HEK293 (cell line): ENCODE data around the gene ITGA8.
"Not testable (repeated sequence)": the region's sequence is repeated elsewhere in the genome, so short reads cannot be mapped to it uniquely, and the experiment has no call there.

Experiments
- CTCF ChIA-PET: fragments of 350-600 bp; formaldehyde crosslinking; extraction: SDS; loops from one replicate; lab custom pipeline; 2021; ENCODE audit warnings: antibody characterized with exemption; lab: Yijun Ruan, JAX
- POLR2A ChIA-PET: fragments of 300-600 bp; formaldehyde crosslinking; extraction: SDS; loops from one replicate; lab custom pipeline; 2020; ENCODE audit warnings: antibody characterized with exemption, inconsistent platforms; lab: Yijun Ruan, JAX
- H3K27ac ChIP-seq: fragments of 200-500 bp; sonication (Bioruptor generic); 2 replicates; pipeline ENCODE4 v1.5.1; 2014; ENCODE audit warnings: low read depth, low read length, control low read depth, inconsistent platforms; ENCODE audit errors: extremely low read depth
- H3K36me3 ChIP-seq, 2 experiments: fragments of 200-500 bp in 1 of 2; sonication (Bioruptor generic) in 1 of 2; 1 replicate in 1 of 2; 2 replicates in 1 of 2; pipeline ENCODE4 v1.5.1; 2014 to 2017; ENCODE audit warnings: inconsistent platforms in 2 of 2, low read length in 2 of 2; ENCODE audit not compliant: control insufficient read depth in 2 of 2, insufficient read depth in 1 of 2
- H3K4me1 ChIP-seq: fragments of 200-500 bp; sonication (Bioruptor generic); 2 replicates; pipeline ENCODE4 v1.5.1; 2014; ENCODE audit warnings: mild to moderate bottlenecking, low read length, inconsistent platforms; ENCODE audit not compliant: control insufficient read depth, insufficient read depth
- H3K4me3 ChIP-seq: 2 replicates; pipeline ENCODE4 v1.5.1; 2011; ENCODE audit warnings: low read depth, mild to moderate bottlenecking, control low read depth, low read length, moderate library complexity
- H3K9me3 ChIP-seq: fragments of 200-500 bp; sonication (Bioruptor generic); 2 replicates; pipeline ENCODE4 v1.5.1; 2014; ENCODE audit warnings: low read depth, low read length, inconsistent platforms; ENCODE audit not compliant: control insufficient read depth, insufficient read depth
- MEIS1 ChIP-seq: sonication (generic); formaldehyde crosslinking; IDR thresholded peaks from 2 replicates; pipeline ENCODE4 v1.8.1; 2022; ENCODE audit warnings: missing genetic modification reagents, mild to moderate bottlenecking, borderline replicate concordance
- PRDM1 ChIP-seq: fragments of 450-650 bp; formaldehyde crosslinking; IDR thresholded peaks from 2 replicates; pipeline ENCODE4; 2016; ENCODE audit warnings: missing biosample characterization, missing genetic modification characterization
- RBAK ChIP-seq: fragments of 450-650 bp; formaldehyde crosslinking; IDR thresholded peaks from 2 replicates; pipeline ENCODE4 v1.5.1; 2016; ENCODE audit warnings: missing biosample characterization, missing genetic modification characterization
- ZBTB48 ChIP-seq: fragments of 450-650 bp; formaldehyde crosslinking; IDR thresholded peaks from 2 replicates; pipeline ENCODE4 v1.5.1; 2016; ENCODE audit warnings: missing biosample characterization, missing genetic modification characterization
- ZNF114 ChIP-seq: fragments of 450-650 bp; formaldehyde crosslinking; IDR thresholded peaks from 2 replicates; pipeline ENCODE4 v1.5.0; 2017; ENCODE audit warnings: missing biosample characterization, missing genetic modification characterization
- ZNF169 ChIP-seq: fragments of 450-650 bp; formaldehyde crosslinking; IDR thresholded peaks from 2 replicates; pipeline ENCODE4 v1.5.1; 2016; ENCODE audit warnings: missing biosample characterization, missing genetic modification characterization
- ZNF184 ChIP-seq: fragments of 450-650 bp; IDR thresholded peaks from 2 replicates; pipeline ENCODE4 v1.5.1; 2018; ENCODE audit warnings: missing biosample characterization, mild to moderate bottlenecking, missing genetic modification characterization
- ZNF214 ChIP-seq: fragments of 450-650 bp; formaldehyde crosslinking; IDR thresholded peaks from 2 replicates; pipeline ENCODE4 v1.5.1; 2017; ENCODE audit warnings: missing biosample characterization, mild to moderate bottlenecking, missing genetic modification characterization, borderline replicate concordance
- ZNF266 ChIP-seq: fragments of 450-650 bp; formaldehyde crosslinking; IDR thresholded peaks from 2 replicates; pipeline ENCODE4 v1.5.1; 2016; ENCODE audit warnings: missing biosample characterization, missing genetic modification characterization, low read depth
- ZNF274 ChIP-seq, 2 experiments: fragments of 200-500 bp in 1 of 2; fragments of 450-650 bp in 1 of 2; sonication (Bioruptor generic) in 1 of 2; formaldehyde crosslinking in 1 of 2; IDR thresholded peaks; 2 replicates each; pipeline versions ENCODE4 v1.5.1 to v1.6.1; 2014 to 2016; ENCODE audit warnings: borderline replicate concordance in 1 of 2, inconsistent platforms in 1 of 2, low read length in 1 of 2, missing biosample characterization in 1 of 2, missing genetic modification characterization in 1 of 2
- ZNF335 ChIP-seq: fragments of 450-650 bp; formaldehyde crosslinking; conservative IDR thresholded peaks from 2 replicates; pipeline ENCODE4 v1.5.1; 2016; ENCODE audit warnings: missing biosample characterization, missing genetic modification characterization
- ZNF433 ChIP-seq: fragments of 450-650 bp; formaldehyde crosslinking; IDR thresholded peaks from 2 replicates; pipeline ENCODE4 v1.5.1; 2016; ENCODE audit warnings: missing biosample characterization, missing genetic modification characterization, low read depth
- ZNF629 ChIP-seq: fragments of 450-650 bp; formaldehyde crosslinking; IDR thresholded peaks from 2 replicates; pipeline ENCODE4 v1.5.1; 2017; ENCODE audit warnings: missing biosample characterization, missing genetic modification characterization
- ZNF701 ChIP-seq: fragments of 450-650 bp; formaldehyde crosslinking; IDR thresholded peaks from 2 replicates; pipeline ENCODE4 v1.5.1; 2016; ENCODE audit warnings: missing biosample characterization, missing genetic modification characterization
- ZSCAN23 ChIP-seq: fragments of 450-650 bp; formaldehyde crosslinking; IDR thresholded peaks from 2 replicates; pipeline ENCODE4 v1.5.1; 2016; ENCODE audit warnings: missing biosample characterization, missing genetic modification characterization
- TF ChIP-seq, protein P1 (sequence below): fragments of 450-650 bp; formaldehyde crosslinking; IDR thresholded peaks from 2 replicates; pipeline ENCODE4 v1.5.1; 2016; ENCODE audit warnings: missing biosample characterization, missing genetic modification characterization
- TF ChIP-seq, protein P2 (sequence below): fragments of 450-650 bp; formaldehyde crosslinking; IDR thresholded peaks from 2 replicates; pipeline ENCODE4 v1.5.1; 2016; ENCODE audit warnings: missing biosample characterization, missing genetic modification characterization
- TF ChIP-seq, protein P3 (sequence below): fragments of 450-650 bp; formaldehyde crosslinking; IDR thresholded peaks from 2 replicates; pipeline ENCODE4 v1.5.1; 2016; ENCODE audit warnings: missing biosample characterization, missing genetic modification characterization
- TF ChIP-seq, protein P4 (sequence below): fragments of 450-650 bp; formaldehyde crosslinking; IDR thresholded peaks from 2 replicates; pipeline ENCODE4 v1.5.1; 2017; ENCODE audit warnings: missing biosample characterization, missing genetic modification characterization
- TF ChIP-seq, protein P5 (sequence below): fragments of 450-650 bp; formaldehyde crosslinking; IDR thresholded peaks from 2 replicates; pipeline ENCODE4 v1.5.1; 2016; ENCODE audit warnings: missing biosample characterization, missing genetic modification characterization
- TF ChIP-seq, protein P6 (sequence below): IDR thresholded peaks from 2 replicates; pipeline ENCODE4 v1.6.1; 2011; ENCODE audit warnings: mild to moderate bottlenecking, low read depth, low read length, borderline replicate concordance

Gene ITGA8

DNA sequence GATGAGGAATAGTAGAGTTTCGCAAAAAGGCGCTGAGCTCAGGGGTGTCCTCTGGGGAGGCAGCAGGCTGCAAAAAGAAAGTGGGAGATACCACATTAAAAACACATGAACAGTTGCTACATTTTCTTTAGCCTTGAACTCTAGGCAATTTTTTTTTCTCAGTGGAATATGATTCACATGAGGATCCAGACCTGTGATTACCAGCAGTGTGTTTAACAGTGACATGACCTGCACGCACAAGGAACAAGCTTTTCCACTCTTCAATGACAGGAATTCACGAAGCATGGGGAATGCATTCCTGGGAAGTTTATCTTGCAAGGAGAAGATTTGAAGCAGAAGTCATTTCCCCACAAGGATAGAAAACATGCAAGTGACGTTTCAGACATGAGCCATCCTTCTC, 161.6 kb downstream of the ITGA8 start:
- CTCF ChIA-PET = interaction anchor here (0.6 to 1.2 kb wide), 3 partner anchors 10 to 93 kb away, joined by 3 read pairs; no protein-coding TSS in a partner anchor

DNA sequence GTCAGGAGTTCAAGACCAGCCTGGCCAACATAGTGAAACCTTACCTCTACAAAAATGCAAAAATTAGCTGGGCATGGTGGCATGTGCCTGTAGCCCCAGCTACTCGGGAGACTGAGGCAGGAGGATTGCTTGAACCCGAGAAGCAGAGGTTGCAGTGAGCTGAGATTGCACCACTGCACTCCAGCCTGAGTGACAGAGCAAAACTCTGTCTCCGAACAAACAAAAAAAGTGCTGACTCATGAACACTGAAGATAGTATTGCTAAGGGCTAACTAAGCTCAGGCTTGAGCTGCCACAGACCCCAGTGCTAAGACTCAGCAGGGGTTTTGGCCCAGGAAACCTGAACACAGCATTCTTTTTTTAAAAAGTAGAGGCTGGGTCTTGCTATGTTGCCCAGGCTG, 162.6 kb downstream of the ITGA8 start:
- POLR2A ChIA-PET, H3K9me3 ChIP-seq, H3K36me3 ChIP-seq, H3K4me3 ChIP-seq, H3K4me1 ChIP-seq, H3K27ac ChIP-seq: not testable (repeated sequence)
- CTCF ChIA-PET = interaction anchor here (0.6 kb wide), 1 partner anchor 159 kb away, joined by 3 read pairs; no protein-coding TSS in a partner anchor

More for the DNA sequence above, 161.6 kb downstream of the ITGA8 start:
- H3K27ac ChIP-seq = no peak overlapping the region
- no peaks in the 10 kb centered on the region for H3K36me3 ChIP-seq
- no peaks in the 10 kb centered on the region for H3K9me3 ChIP-seq
- no peak overlapping the region for H3K4me3 ChIP-seq
- TF ChIP-seq ZNF701 = no peak
- no peak for TF ChIP-seq ZNF335 (tag by site-specific recombination)
- no peak for TF ChIP-seq ZBTB48 (tag by site-specific recombination)
- TF ChIP-seq ZNF266 (tag by site-specific recombination) = no peak
- TF ChIP-seq ZNF214 (tag by site-specific recombination) = no peak
- no peak for TF ChIP-seq PRDM1
- TF ChIP-seq, protein P1, sequence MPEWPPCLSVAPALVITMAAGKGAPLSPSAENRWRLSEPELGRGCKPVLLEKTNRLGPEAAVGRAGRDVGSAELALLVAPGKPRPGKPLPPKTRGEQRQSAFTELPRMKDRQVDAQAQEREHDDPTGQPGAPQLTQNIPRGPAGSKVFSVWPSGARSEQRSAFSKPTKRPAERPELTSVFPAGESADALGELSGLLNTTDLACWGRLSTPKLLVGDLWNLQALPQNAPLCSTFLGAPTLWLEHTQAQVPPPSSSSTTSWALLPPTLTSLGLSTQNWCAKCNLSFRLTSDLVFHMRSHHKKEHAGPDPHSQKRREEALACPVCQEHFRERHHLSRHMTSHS (tag by site-specific recombination) = no peak
- TF ChIP-seq, protein P2, sequence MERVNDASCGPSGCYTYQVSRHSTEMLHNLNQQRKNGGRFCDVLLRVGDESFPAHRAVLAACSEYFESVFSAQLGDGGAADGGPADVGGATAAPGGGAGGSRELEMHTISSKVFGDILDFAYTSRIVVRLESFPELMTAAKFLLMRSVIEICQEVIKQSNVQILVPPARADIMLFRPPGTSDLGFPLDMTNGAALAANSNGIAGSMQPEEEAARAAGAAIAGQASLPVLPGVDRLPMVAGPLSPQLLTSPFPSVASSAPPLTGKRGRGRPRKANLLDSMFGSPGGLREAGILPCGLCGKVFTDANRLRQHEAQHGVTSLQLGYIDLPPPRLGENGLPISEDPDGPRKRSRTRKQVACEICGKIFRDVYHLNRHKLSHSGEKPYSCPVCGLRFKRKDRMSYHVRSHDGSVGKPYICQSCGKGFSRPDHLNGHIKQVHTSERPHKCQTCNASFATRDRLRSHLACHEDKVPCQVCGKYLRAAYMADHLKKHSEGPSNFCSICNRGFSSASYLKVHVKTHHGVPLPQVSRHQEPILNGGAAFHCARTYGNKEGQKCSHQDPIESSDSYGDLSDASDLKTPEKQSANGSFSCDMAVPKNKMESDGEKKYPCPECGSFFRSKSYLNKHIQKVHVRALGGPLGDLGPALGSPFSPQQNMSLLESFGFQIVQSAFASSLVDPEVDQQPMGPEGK (tag by site-specific recombination) = no peak
- TF ChIP-seq, protein P3, sequence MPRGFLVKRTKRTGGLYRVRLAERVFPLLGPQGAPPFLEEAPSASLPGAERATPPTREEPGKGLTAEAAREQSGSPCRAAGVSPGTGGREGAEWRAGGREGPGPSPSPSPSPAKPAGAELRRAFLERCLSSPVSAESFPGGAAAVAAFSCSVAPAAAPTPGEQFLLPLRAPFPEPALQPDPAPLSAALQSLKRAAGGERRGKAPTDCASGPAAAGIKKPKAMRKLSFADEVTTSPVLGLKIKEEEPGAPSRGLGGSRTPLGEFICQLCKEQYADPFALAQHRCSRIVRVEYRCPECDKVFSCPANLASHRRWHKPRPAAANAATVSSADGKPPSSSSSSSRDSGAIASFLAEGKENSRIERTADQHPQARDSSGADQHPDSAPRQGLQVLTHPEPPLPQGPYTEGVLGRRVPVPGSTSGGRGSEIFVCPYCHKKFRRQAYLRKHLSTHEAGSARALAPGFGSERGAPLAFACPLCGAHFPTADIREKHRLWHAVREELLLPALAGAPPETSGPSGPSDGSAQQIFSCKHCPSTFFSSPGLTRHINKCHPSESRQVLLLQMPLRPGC (tag by site-specific recombination) = no peak
- TF ChIP-seq, protein P4, sequence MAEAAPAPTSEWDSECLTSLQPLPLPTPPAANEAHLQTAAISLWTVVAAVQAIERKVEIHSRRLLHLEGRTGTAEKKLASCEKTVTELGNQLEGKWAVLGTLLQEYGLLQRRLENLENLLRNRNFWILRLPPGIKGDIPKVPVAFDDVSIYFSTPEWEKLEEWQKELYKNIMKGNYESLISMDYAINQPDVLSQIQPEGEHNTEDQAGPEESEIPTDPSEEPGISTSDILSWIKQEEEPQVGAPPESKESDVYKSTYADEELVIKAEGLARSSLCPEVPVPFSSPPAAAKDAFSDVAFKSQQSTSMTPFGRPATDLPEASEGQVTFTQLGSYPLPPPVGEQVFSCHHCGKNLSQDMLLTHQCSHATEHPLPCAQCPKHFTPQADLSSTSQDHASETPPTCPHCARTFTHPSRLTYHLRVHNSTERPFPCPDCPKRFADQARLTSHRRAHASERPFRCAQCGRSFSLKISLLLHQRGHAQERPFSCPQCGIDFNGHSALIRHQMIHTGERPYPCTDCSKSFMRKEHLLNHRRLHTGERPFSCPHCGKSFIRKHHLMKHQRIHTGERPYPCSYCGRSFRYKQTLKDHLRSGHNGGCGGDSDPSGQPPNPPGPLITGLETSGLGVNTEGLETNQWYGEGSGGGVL (tag by site-specific recombination) = no peak
- TF ChIP-seq ZNF433 (tag by site-specific recombination) = no peak
- no peaks in the 10 kb centered on the region for H3K4me1 ChIP-seq
- POLR2A ChIA-PET = no interaction called here

DNA sequence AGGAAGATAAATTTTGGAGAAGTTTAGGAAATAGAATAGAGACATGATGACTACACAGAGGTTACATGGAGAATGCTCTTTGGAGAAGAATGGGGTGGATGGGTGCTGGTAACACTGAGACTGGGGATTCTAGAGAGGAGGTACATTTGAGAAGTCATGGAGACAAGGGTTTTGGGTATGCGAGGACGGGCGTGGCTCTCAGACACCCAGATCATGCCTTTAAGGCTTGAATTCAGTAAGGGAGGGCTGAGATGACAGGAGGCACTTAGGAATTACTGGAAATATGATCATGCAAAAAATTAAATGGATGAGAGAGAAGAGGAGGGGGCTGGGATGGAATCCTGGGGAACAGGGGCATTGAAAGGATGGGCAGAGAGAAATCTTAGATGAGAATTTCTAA, 168.8 kb downstream of the ITGA8 start:
- ChIA-PET CTCF (no interaction called here), POLR2A (no interaction called here)
- Histone ChIP-seq H3K27ac (no peak overlapping the region), H3K9me3 (no peaks in the 10 kb centered on the region), H3K36me3 (no peaks in the 10 kb centered on the region; a peak in 1 of 3 replicates), H3K4me1 (no peaks in the 10 kb centered on the region), H3K4me3 (no peak overlapping the region)
- TF ChIP-seq, protein P5, sequence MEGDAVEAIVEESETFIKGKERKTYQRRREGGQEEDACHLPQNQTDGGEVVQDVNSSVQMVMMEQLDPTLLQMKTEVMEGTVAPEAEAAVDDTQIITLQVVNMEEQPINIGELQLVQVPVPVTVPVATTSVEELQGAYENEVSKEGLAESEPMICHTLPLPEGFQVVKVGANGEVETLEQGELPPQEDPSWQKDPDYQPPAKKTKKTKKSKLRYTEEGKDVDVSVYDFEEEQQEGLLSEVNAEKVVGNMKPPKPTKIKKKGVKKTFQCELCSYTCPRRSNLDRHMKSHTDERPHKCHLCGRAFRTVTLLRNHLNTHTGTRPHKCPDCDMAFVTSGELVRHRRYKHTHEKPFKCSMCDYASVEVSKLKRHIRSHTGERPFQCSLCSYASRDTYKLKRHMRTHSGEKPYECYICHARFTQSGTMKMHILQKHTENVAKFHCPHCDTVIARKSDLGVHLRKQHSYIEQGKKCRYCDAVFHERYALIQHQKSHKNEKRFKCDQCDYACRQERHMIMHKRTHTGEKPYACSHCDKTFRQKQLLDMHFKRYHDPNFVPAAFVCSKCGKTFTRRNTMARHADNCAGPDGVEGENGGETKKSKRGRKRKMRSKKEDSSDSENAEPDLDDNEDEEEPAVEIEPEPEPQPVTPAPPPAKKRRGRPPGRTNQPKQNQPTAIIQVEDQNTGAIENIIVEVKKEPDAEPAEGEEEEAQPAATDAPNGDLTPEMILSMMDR (tag by site-specific recombination) = no peak
- TF ChIP-seq MEIS1 (CRISPR knock-in tag) (no peak), RBAK (tag by site-specific recombination) (no peak), ZNF114 (tag by site-specific recombination) (no peak), ZNF184 (no peak), ZNF169 (tag by site-specific recombination) (no peak), ZNF629 (tag by site-specific recombination) (no peak), ZNF274 (IDR thresholded peaks at IDR 0.05; ENCODE audit: low read length) (no peak), ZNF274 (tag by site-specific recombination; IDR thresholded peaks at IDR 0.05; ENCODE audit: borderline replicate concordance) (no peak), ZSCAN23 (tag by site-specific recombination) (no peak)
- TF ChIP-seq, protein P6, sequence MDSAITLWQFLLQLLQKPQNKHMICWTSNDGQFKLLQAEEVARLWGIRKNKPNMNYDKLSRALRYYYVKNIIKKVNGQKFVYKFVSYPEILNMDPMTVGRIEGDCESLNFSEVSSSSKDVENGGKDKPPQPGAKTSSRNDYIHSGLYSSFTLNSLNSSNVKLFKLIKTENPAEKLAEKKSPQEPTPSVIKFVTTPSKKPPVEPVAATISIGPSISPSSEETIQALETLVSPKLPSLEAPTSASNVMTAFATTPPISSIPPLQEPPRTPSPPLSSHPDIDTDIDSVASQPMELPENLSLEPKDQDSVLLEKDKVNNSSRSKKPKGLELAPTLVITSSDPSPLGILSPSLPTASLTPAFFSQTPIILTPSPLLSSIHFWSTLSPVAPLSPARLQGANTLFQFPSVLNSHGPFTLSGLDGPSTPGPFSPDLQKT = no peak
